ENCODE data around the gene ABTB2.

Gene ABTB2

DNA sequence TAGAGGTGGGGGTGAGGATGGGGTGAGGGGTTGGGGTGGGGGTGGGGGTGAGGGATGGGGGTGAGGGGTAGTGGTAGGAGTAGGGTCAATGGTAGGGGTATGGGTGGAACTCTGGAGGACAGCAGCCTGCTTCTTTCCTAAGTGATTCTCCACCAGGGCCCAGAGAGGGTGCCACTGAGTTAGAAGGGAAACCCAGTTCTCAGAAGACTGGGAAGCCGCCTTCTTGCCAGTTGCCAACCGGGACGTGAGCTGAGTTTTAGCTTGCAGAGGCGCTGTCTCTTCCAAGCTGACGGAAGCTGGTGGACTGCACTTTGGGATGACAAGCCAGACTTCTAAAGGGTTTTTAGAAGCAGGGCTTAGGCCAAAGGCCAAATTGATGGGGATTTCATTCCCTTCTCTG lies 148.0 kb downstream of the ABTB2 start:
- Histone ChIP-seq H3K9ac (ENCODE audit: low read depth, low read length) (no peak overlapping the region), H3K4me1 (ENCODE audit: insufficient read depth, low read length) (peaks cover 25% of the 10 kb centered on the region), H3K27ac (ENCODE audit: low read depth, low read length) (no peak overlapping the region), H3K9me3 (ENCODE audit: insufficient read depth, low read depth, low read length) (no peaks in the 10 kb centered on the region), H3K4me3 (ENCODE audit: low read length) (no peak overlapping the region), H3K27me3 (ENCODE audit: insufficient read depth, low read length) (no peaks in the 10 kb centered on the region), H3K36me3 (ENCODE audit: insufficient read depth, low read length) (no peaks in the 10 kb centered on the region)
- WGBS, result 68% methylated on average over 5 of the region's 5 CpGs

DNA sequence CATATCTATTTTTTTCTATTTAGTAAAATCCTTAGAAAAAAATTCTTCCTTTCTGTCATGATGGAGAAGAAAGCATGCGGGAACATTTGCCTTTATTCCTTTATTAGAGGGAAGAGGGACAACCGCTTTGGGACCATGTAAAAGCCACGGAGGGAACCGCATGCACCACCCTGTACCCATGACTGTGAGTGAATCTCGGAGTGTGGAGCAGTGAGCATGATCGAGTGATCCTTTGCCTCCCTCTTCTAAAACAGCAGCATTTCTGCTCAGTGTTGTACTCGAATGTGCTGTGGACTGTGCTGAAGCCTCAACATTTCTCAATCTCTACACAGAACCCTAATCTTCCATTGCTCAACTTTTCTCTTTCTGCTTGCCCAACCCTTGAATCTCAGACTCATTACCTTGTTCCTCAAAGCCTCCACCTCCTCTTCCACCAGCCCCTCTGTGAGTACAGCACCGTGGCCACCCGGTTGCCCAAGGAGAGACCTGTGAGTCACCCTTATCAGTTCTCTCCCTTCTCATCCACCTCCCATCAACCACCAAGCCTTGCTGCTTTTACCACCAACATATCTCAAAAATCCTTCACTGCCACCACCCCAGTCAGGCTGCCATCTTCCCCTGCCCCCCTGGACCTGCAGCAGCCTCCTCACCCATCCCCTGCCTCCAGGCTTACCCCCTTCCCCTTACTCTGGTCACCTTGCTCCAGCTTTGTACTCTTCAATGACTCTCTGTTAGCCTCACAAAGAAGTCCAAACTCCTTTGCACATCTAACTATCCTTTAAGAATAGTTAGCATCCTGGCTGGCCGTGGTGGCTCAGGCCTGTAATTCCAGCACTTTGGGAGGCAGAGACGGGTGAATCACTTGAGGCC lies 149.3 kb downstream of the ABTB2 start:
- H3K27me3 ChIP-seq (ENCODE audit: insufficient read depth, low read length), result no peaks in the 10 kb centered on the region
- no peak overlapping the region for H3K9ac ChIP-seq (ENCODE audit: low read depth, low read length)
- no peak overlapping the region for H3K27ac ChIP-seq (ENCODE audit: low read depth, low read length)
- no peaks in the 10 kb centered on the region for H3K36me3 ChIP-seq (ENCODE audit: insufficient read depth, low read length)
- H3K4me3 ChIP-seq (ENCODE audit: low read length), result no peak overlapping the region
- no peaks in the 10 kb centered on the region for H3K9me3 ChIP-seq (ENCODE audit: insufficient read depth, low read depth, low read length)
- peaks cover 36% of the 10 kb centered on the region for H3K4me1 ChIP-seq (ENCODE audit: insufficient read depth, low read length)
- WGBS, result 81% methylated on average over 11 of the region's 11 CpGs

DNA sequence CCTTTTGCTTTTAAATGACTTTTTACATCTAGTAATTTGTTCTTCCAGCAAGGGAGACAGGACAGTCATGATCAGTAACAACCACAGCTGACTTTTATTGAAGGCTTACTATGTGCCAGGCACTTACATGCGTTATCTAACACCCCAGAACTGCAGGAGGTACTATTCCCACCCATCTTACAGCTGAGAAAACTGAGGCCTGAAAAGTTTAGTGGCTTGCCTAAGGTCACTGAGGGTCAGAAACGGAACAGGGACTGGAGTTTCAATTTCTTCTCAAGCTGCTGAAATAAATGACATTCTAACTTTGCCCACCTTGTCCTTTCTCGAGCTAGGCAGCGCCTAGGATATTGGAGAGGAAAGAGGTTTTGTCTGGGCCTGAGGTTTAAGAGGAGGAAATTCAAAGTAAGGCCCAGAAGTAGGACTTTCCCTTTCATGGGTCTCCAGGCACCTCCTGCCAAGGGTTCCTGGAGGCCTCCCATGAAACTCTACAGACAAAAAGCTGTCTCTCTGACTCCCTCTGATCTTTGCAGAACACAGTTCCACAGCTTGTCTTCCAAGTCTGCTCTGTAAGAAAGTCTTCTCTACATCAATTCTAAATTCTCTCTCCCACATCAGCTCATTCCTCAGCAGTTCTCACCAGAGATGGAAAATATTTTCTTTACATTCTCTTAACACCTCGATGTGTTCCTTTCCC lies 150.2 kb downstream of the ABTB2 start:
- Histone ChIP-seq H3K27ac (ENCODE audit: low read depth, low read length) (no peak overlapping the region), H3K4me3 (ENCODE audit: low read length) (no peak overlapping the region), H3K36me3 (ENCODE audit: insufficient read depth, low read length) (no peaks in the 10 kb centered on the region), H3K4me1 (ENCODE audit: insufficient read depth, low read length) (peaks cover 36% of the 10 kb centered on the region), H3K27me3 (ENCODE audit: insufficient read depth, low read length) (no peaks in the 10 kb centered on the region), H3K9ac (ENCODE audit: low read depth, low read length) (no peak overlapping the region), H3K9me3 (ENCODE audit: insufficient read depth, low read depth, low read length) (no peaks in the 10 kb centered on the region)
- 75% methylated on average over 5 of the region's 5 CpGs for WGBS

DNA sequence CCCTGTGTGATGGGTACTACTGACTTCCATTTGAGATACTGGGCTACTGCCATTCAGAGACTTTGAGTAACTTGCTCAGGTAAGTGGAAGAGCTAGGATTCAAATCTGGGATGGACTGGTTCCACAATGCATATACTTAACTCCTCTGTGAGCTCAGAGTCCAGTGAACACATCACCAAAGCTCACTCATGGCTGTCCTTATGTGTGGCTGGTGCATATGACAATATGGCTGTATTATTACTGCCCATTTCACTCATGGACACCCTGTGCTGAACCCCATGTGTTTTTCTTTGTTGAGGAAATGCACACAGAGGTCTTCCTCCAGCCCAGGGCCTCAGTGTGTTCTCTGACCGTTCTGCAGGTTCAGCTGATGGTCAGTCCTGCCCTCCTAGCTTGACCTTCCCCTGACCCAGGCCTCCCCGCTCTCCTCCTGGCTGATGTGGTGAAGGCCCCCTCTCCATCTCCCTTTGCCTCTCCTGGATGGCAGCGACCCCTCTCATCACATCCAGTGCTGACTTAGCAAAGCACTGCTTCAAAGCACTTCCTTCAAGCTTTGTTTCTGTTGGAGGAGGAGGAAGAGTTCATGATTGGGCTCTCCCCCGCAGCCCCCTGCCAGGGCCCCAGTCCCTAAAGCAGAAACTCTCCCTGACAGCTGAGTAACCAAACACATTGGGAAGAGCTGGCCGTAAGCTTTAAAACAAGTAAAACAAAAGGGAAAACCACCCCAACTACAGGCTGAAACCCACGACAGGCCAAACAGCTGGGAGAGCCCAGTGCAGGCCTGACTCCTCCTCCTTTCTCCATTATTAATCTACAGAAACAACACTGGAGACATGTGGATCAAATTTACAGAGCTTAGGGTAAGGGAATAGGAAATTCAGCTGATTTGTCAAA lies 151.2 kb downstream of the ABTB2 start:
- 47% methylated on average over 6 of the region's 6 CpGs for WGBS
- Histone ChIP-seq H3K27ac (ENCODE audit: low read depth, low read length) (no peak overlapping the region), H3K9ac (ENCODE audit: low read depth, low read length) (no peak overlapping the region), H3K4me1 (ENCODE audit: insufficient read depth, low read length) (peaks cover 36% of the 10 kb centered on the region), H3K9me3 (ENCODE audit: insufficient read depth, low read depth, low read length) (no peaks in the 10 kb centered on the region), H3K36me3 (ENCODE audit: insufficient read depth, low read length) (no peaks in the 10 kb centered on the region), H3K27me3 (ENCODE audit: insufficient read depth, low read length) (no peaks in the 10 kb centered on the region), H3K4me3 (ENCODE audit: low read length) (no peak overlapping the region)

DNA sequence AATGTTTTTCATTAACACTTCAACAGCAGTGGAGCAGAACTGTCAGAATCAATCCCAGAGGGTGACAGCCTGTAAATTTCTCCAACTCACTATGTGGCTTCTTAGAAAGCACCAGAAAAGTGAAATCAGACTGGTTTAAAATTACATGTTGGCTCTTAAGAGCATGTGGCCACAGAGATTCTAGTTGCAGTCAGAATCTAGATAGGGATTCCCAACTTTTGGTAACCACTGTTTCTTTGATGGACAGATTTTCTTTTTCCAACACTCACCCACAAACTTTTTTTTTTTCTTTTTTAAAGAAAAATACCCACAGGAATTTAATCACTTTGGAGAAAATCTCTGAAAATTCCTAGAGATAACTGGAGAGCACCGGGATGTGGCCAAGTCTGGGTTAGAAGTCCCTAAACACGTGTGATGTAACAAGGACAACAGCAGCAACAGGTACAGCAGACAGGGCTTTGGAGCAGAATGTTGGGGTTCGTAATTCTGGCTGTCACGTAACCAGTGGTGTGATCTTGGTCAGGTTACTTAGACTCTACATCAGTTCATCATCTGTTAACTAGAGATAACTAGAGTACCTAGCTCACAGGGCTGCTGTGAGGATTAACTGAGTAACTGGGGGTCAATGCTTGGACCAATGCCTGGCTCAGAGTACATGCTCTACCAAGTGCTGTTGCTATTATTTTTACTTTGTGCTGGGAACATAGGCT lies 152.3 kb downstream of the ABTB2 start:
- H3K36me3 ChIP-seq (ENCODE audit: insufficient read depth, low read length), result no peaks in the 10 kb centered on the region
- no peaks in the 10 kb centered on the region for H3K27me3 ChIP-seq (ENCODE audit: insufficient read depth, low read length)
- H3K27ac ChIP-seq (ENCODE audit: low read depth, low read length), result no peak overlapping the region; the same call in 1 of the 2 replicates
- no peaks in the 10 kb centered on the region for H3K9me3 ChIP-seq (ENCODE audit: insufficient read depth, low read depth, low read length)
- H3K4me1 ChIP-seq (ENCODE audit: insufficient read depth, low read length), result peaks cover 43% of the 10 kb centered on the region
- 73% methylated on average over 4 of the region's 4 CpGs for WGBS
- no peak overlapping the region for H3K4me3 ChIP-seq (ENCODE audit: low read length)
- H3K9ac ChIP-seq (ENCODE audit: low read depth, low read length), result no peak overlapping the region

DNA sequence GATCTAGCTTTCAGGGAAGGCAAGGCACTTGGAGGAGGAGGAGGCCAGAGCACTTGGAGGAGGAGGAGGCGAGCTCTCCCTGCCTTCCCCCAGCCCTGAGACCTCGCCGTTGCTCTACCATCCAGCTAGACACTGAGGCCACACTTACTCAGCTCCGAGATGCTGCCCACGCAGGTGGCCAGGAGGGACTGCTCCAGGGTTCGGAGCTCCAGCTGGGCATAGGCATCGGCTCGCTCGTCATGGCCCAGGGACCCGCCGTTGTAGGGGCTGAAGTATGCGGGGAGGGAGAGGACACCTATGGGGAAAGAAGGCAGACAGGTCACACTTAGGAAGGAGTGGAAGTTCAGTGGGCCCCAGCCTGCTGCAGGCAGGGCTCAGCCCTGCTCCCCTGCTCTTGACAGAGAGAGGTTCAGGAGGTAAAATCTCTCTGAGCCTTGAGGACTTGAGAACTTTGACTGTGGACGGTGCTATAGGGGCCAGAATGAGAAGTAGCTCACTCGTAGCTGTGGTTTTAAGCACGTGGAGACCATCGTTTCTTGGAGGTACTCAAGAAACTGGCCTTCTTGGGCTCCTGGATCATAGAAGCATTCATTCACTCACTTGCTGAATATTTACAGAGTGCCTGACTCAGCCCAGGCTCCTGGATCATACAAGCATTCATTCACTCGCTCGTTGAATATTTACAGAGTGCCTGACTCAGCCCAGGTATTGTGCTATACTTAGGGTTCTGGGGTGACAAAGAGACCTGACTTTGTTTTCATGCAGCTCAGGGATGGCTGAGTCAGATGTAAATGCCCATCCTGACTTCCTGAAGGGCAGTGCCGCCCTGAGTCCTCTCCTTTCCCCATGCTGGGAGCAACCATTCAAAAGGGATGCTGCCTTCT lies 153.2 kb downstream of the ABTB2 start:
- WGBS, result 69% methylated on average over 19 of the region's 19 CpGs
- H3K9me3 ChIP-seq (ENCODE audit: insufficient read depth, low read depth, low read length), result no peaks in the 10 kb centered on the region

DNA sequence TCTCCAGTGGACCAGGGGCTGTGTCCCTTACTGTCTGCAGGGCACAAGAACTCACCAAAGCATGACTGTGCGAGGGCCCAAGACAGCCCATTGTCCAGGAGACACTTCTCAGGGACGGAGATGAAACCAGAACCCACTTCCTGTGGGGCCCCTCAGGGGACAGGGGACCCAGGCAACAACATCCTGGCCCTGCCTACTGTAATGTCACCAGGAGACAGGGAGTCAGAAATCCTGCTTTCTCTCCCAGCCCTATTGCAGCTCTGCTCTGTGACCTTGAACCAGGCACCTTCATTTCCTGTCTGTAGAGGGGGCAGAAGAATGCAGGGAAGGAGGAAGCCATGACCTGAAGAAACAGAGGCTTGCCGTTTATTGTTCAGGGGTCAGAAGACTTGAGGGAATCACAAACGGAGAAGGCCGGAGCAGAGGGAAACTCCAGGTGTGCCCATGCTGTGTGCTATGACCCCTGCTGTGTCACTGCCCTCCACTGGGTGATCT lies 154.4 kb downstream of the ABTB2 start:
- Histone ChIP-seq H3K27ac (ENCODE audit: low read depth, low read length) (no peak overlapping the region), H3K4me1 (ENCODE audit: insufficient read depth, low read length) (peaks cover 41% of the 10 kb centered on the region), H3K4me3 (ENCODE audit: low read length) (no peak overlapping the region), H3K9ac (ENCODE audit: low read depth, low read length) (no peak overlapping the region), H3K27me3 (ENCODE audit: insufficient read depth, low read length) (no peaks in the 10 kb centered on the region), H3K9me3 (ENCODE audit: insufficient read depth, low read depth, low read length) (no peaks in the 10 kb centered on the region), H3K36me3 (ENCODE audit: insufficient read depth, low read length) (no peaks in the 10 kb centered on the region)
- WGBS, result 81% methylated on average over 5 of the region's 5 CpGs

More for the DNA sequence above, 153.2 kb downstream of the ABTB2 start:
- H3K36me3 ChIP-seq (ENCODE audit: insufficient read depth, low read length), result no peaks in the 10 kb centered on the region
- H3K27ac ChIP-seq (ENCODE audit: low read depth, low read length), result peak overlapping the region; percentile 54; the same call in 1 of the 2 replicates
- H3K27me3 ChIP-seq (ENCODE audit: insufficient read depth, low read length), result no peaks in the 10 kb centered on the region
- no peak overlapping the region for H3K4me3 ChIP-seq (ENCODE audit: low read length)
- no peak overlapping the region for H3K9ac ChIP-seq (ENCODE audit: low read depth, low read length)
- H3K4me1 ChIP-seq (ENCODE audit: insufficient read depth, low read length), result peaks cover 41% of the 10 kb centered on the region

DNA sequence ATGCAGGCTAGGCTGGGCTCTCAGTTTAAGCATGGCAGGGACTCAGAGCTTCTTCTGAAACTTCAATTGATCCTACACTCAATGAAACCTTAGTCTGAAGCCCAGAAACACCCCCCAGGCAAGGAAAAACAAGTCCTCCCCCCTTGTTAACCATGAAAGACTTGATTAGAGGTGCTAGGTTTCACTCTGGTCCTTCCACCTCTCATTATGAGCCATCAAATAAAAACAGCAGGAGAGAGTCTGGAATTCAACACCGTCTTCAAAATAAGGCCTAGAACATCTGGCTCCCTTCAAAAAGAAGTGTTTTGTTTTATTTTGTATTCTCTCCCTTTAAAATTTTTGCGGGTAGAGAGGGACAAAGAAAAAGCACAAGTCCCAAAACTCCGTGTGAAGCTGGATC lies 156.7 kb downstream of the ABTB2 start:
- Histone ChIP-seq H3K9ac (ENCODE audit: low read depth, low read length) (no peak overlapping the region), H3K4me1 (ENCODE audit: insufficient read depth, low read length) (peaks cover 31% of the 10 kb centered on the region), H3K4me3 (ENCODE audit: low read length) (no peak overlapping the region), H3K27me3 (ENCODE audit: insufficient read depth, low read length) (no peaks in the 10 kb centered on the region), H3K36me3 (ENCODE audit: insufficient read depth, low read length) (no peaks in the 10 kb centered on the region), H3K27ac (ENCODE audit: low read depth, low read length) (no peak overlapping the region), H3K9me3 (ENCODE audit: insufficient read depth, low read depth, low read length) (no peaks in the 10 kb centered on the region)
- WGBS, result 58% methylated on average over 3 of the region's 3 CpGs

DNA sequence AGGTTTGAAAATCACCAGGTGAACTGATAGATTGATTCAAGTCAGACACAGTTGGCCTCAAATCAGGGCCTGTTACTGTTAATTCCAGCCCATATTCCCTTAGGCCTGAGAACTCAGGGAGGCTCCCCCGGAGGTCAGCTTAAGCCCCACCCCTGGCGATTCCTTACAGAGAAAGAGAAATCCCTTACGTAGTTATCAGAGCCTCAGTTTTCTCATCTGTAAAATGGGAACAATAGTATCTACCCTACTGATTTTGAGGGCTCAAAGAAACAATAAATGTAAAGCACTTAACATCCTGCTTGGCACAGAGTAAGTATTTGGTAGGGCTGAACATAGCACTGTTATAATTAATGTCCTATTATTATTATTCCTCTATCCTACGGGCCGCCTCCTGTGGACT lies 158.3 kb downstream of the ABTB2 start:
- no peak overlapping the region for H3K4me3 ChIP-seq (ENCODE audit: low read length)
- no peak overlapping the region for H3K27ac ChIP-seq (ENCODE audit: low read depth, low read length)
- H3K27me3 ChIP-seq (ENCODE audit: insufficient read depth, low read length), result no peaks in the 10 kb centered on the region
- WGBS, result 69% methylated on average over 5 of the region's 5 CpGs
- no peaks in the 10 kb centered on the region for H3K36me3 ChIP-seq (ENCODE audit: insufficient read depth, low read length)
- H3K4me1 ChIP-seq (ENCODE audit: insufficient read depth, low read length), result peaks cover 20% of the 10 kb centered on the region
- H3K9ac ChIP-seq (ENCODE audit: low read depth, low read length), result no peak overlapping the region
- no peaks in the 10 kb centered on the region for H3K9me3 ChIP-seq (ENCODE audit: insufficient read depth, low read depth, low read length)

DNA sequence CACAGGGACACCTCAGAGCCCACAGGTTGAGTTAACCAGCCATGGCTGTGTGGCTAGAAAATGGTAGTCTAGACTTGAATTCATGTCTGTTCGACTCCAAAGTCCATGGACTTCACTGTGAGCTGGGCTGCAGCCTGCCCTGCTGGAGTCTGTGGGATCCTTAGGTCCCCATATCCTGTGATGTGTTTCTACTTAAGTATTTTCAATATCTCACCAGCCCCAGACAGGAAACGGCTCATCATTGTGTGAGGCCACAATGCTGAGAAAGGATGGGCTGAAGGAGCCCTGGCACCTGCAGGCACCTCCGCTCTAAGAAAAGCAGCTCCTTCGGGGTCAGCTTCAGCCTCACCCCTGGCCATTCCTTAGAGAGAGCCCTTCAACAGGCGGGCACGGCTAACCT lies 159.3 kb downstream of the ABTB2 start:
- Histone ChIP-seq H3K36me3 (ENCODE audit: insufficient read depth, low read length) (no peaks in the 10 kb centered on the region), H3K27ac (ENCODE audit: low read depth, low read length) (no peak overlapping the region), H3K4me1 (ENCODE audit: insufficient read depth, low read length) (peaks cover 20% of the 10 kb centered on the region), H3K27me3 (ENCODE audit: insufficient read depth, low read length) (no peaks in the 10 kb centered on the region), H3K9me3 (ENCODE audit: insufficient read depth, low read depth, low read length) (no peaks in the 10 kb centered on the region), H3K4me3 (ENCODE audit: low read length) (no peak overlapping the region), H3K9ac (ENCODE audit: low read depth, low read length) (no peak overlapping the region)
- 97% methylated on average over 6 of the region's 6 CpGs for WGBS
